HCT116 (cell line): Measurements from ENCODE around the gene MTHFR. TPM values are rescaled to one million over a fixed set of nuclear protein-coding genes. Genes with fewer than 3 reads are reported as not detected.

Experiments used
- ATAC-seq: fragments of 200-7000 bp; cut with Tn5 transposase; 2 replicates; pipeline ENCODE4 v1.9.1; 2020; ENCODE audit warnings: mild to moderate bottlenecking, moderate library complexity
- BruUV-seq: library from RNA; stranded (reverse); fragments of 400-500 nt; replicated peaks from 2 replicates; lab custom pipeline; 2021; lab: Mats Ljungman, UMichigan
- CTCF ChIA-PET: fragments of 300-600 bp; sonication (Branson Sonifier 250); formaldehyde crosslinking; loops from one replicate; lab custom pipeline; 2021; ENCODE audit warnings: antibody characterized with exemption; lab: Charles Lee
- POLR2A ChIA-PET: fragments of 300-600, 350-600 bp; sonication (Branson Sonifier 250); formaldehyde crosslinking; loops from one replicate; lab custom pipeline; 2021; ENCODE audit warnings: antibody characterized with exemption; lab: Charles Lee
- RAD21 ChIA-PET, 2 experiments: fragments of 300-600 bp; sonication (Branson Sonifier 250); formaldehyde crosslinking; loops; one replicate each; lab custom pipeline; 2023; ENCODE audit warnings: low total read pairs in 2 of 2; ENCODE audit not compliant: uncharacterized antibody in 2 of 2, unreplicated experiment in 2 of 2, low non-redundant PET in 1 of 2; lab: Charles Lee
- DNase-seq: peaks from one replicate; pipeline ENCODE4 v3.0.0-alpha.2; 2010; ENCODE audit warnings: low read depth, low spot score
- H2AFZ ChIP-seq: fragments of 200-600 bp; shearing (Covaris generic), sonication (generic); 2 replicates; pipeline ENCODE4 v1.6.1; 2017; ENCODE audit warnings: low read depth, mixed run types, mixed read lengths, antibody characterized with exemption, low read length; ENCODE audit not compliant: poor library complexity, severe bottlenecking
- H3K27ac ChIP-seq: 2 replicates; pipeline ENCODE4 v1.5.1; 2012; ENCODE audit warnings: low read depth, low read length
- H3K27me3 ChIP-seq: fragments of 200-600 bp; sonication (generic); 2 replicates; pipeline ENCODE4 v1.6.1; 2016; ENCODE audit warnings: mixed run types, low read length, mixed read lengths; ENCODE audit not compliant: insufficient read depth
- H3K36me3 ChIP-seq, 2 experiments: fragments of 200-500 bp in 1 of 2; fragments of 200-600 bp in 1 of 2; sonication (Bioruptor generic) in 1 of 2; sonication (generic) in 1 of 2; 2 replicates each; pipeline versions ENCODE4 v1.5.1 to v1.6.1; 2014 to 2016; ENCODE audit warnings: low read length in 2 of 2, inconsistent platforms in 1 of 2, mixed read lengths in 1 of 2, mixed run types in 1 of 2; ENCODE audit not compliant: insufficient read depth in 2 of 2, control insufficient read depth in 1 of 2
- H3K4me1 ChIP-seq, 2 experiments: fragments of 200-600 bp in 1 of 2; sonication (generic) in 1 of 2; 2 replicates each; pipeline versions ENCODE4 v1.5.1 to v1.6.1; 2012 to 2017; ENCODE audit warnings: low read length in 2 of 2, inconsistent platforms in 1 of 2, mild to moderate bottlenecking in 1 of 2, mixed read lengths in 1 of 2, mixed run types in 1 of 2, moderate library complexity in 1 of 2; ENCODE audit not compliant: insufficient read depth in 2 of 2, control insufficient read depth in 1 of 2
- H3K4me2 ChIP-seq: fragments of 200-600 bp; sonication (generic); 2 replicates; pipeline ENCODE4 v1.6.1; 2017; ENCODE audit warnings: mixed run types, low read length, mixed read lengths
- H3K4me3 ChIP-seq, 2 experiments: fragments of 200-600 bp in 1 of 2; sonication (generic) in 1 of 2; replicated peaks in 1 of 2; 2 replicates each; pipeline ENCODE4 v1.5.1; 2011 to 2016; ENCODE audit warnings: low read length in 2 of 2, control low read depth in 1 of 2, low read depth in 1 of 2, mild to moderate bottlenecking in 1 of 2, mixed read lengths in 1 of 2, mixed run types in 1 of 2
- H3K79me2 ChIP-seq: fragments of 200-600 bp; sonication (generic); 2 replicates; pipeline ENCODE4 v1.6.1; 2017; ENCODE audit warnings: mild to moderate bottlenecking, mixed run types, low read length, moderate library complexity, mixed read lengths; ENCODE audit not compliant: insufficient read depth
- H3K9ac ChIP-seq: fragments of 200-600 bp; sonication (generic); 2 replicates; pipeline ENCODE4 v1.6.1; 2016; ENCODE audit warnings: low read length, mixed read lengths
- H3K9me2 ChIP-seq: fragments of 200-600 bp; sonication (generic), shearing (Covaris generic); 2 replicates; pipeline ENCODE4 v1.6.1; 2017; ENCODE audit warnings: mixed run types, mild to moderate bottlenecking, moderate library complexity; ENCODE audit not compliant: insufficient read depth
- H3K9me3 ChIP-seq, 2 experiments: fragments of 200-500 bp in 1 of 2; fragments of 200-600 bp in 1 of 2; sonication (Bioruptor generic) in 1 of 2; sonication (generic) in 1 of 2; 2 replicates each; pipeline ENCODE4 v1.6.1; 2014 to 2017; ENCODE audit warnings: low read length in 2 of 2, mixed read lengths in 2 of 2, inconsistent platforms in 1 of 2, low read depth in 1 of 2, mild to moderate bottlenecking in 1 of 2, mixed run types in 1 of 2, moderate library complexity in 1 of 2; ENCODE audit not compliant: control insufficient read depth in 1 of 2, insufficient read depth in 1 of 2
- H4K20me1 ChIP-seq: fragments of 200-600 bp; sonication (generic), shearing (Covaris generic); 2 replicates; pipeline ENCODE4 v1.6.1; 2017; ENCODE audit warnings: mixed run types, mild to moderate bottlenecking, moderate library complexity; ENCODE audit not compliant: insufficient read depth
- CBX3 ChIP-seq: IDR thresholded peaks from 2 replicates; pipeline ENCODE4 v1.6.1; 2012; ENCODE audit warnings: low read depth
- REST ChIP-seq: IDR thresholded peaks from 2 replicates; pipeline ENCODE4 v1.6.1; 2012; ENCODE audit warnings: low read depth
- SIN3A ChIP-seq: IDR thresholded peaks from 2 replicates; pipeline ENCODE4 v1.6.1; 2012; ENCODE audit warnings: low read depth
- SRF ChIP-seq: IDR thresholded peaks from 2 replicates; pipeline ENCODE4 v1.6.1; 2012; ENCODE audit warnings: low read depth
- TCF7L2 ChIP-seq: IDR thresholded peaks from 2 replicates; pipeline ENCODE4 v1.7.0; 2011; ENCODE audit warnings: borderline replicate concordance, inconsistent platforms; ENCODE audit not compliant: insufficient read depth, insufficient read length; ENCODE audit errors: extremely low read depth
- YY1 ChIP-seq: IDR thresholded peaks from 2 replicates; pipeline ENCODE4 v1.6.1; 2011; ENCODE audit warnings: low read length, low read depth, moderate library complexity, mild to moderate bottlenecking; ENCODE audit not compliant: insufficient replicate concordance; ENCODE audit errors: extremely low read depth
- ZFX ChIP-seq: fragments of 450-650 bp; IDR thresholded peaks from 2 replicates; pipeline ENCODE4 v1.6.1; 2017
- intact Hi-C: fragments of 100-400 bp; cut with micrococcal nuclease; formaldehyde crosslinking; loops from 2 replicates; pipeline ENCODE4 v1.10.0; 2022
- total RNA-seq: library from RNA; stranded (reverse); gene quantifications from one replicate; pipeline ENCODE4 v1.2.1, GENCODE V29; 2021; ENCODE audit not compliant: unreplicated experiment
- TF ChIP-seq, protein P1 (sequence below): IDR thresholded peaks from 2 replicates; pipeline ENCODE4 v1.6.1; 2011; ENCODE audit warnings: mild to moderate bottlenecking, low read length, moderate library complexity; ENCODE audit not compliant: insufficient replicate concordance; ENCODE audit errors: extremely low read depth
- TF ChIP-seq, protein P2 (sequence below): IDR thresholded peaks from 2 replicates; pipeline ENCODE4 v1.6.1; 2012

Gene MTHFR
- total RNA-seq, 1 experiment from 2014 or later, result 20.9 TPM

GRCh38 chr1:11746092-11746491 is 59.7 kb downstream of the MTHFR start (continued):
- TF ChIP-seq, protein P1, sequence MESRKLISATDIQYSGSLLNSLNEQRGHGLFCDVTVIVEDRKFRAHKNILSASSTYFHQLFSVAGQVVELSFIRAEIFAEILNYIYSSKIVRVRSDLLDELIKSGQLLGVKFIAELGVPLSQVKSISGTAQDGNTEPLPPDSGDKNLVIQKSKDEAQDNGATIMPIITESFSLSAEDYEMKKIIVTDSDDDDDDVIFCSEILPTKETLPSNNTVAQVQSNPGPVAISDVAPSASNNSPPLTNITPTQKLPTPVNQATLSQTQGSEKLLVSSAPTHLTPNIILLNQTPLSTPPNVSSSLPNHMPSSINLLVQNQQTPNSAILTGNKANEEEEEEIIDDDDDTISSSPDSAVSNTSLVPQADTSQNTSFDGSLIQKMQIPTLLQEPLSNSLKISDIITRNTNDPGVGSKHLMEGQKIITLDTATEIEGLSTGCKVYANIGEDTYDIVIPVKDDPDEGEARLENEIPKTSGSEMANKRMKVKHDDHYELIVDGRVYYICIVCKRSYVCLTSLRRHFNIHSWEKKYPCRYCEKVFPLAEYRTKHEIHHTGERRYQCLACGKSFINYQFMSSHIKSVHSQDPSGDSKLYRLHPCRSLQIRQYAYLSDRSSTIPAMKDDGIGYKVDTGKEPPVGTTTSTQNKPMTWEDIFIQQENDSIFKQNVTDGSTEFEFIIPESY, result no peak
- TF ChIP-seq TCF7L2 (no peak), CBX3 (no peak), ZFX (no peak), YY1 (no peak), SRF (no peak)

DNA sequence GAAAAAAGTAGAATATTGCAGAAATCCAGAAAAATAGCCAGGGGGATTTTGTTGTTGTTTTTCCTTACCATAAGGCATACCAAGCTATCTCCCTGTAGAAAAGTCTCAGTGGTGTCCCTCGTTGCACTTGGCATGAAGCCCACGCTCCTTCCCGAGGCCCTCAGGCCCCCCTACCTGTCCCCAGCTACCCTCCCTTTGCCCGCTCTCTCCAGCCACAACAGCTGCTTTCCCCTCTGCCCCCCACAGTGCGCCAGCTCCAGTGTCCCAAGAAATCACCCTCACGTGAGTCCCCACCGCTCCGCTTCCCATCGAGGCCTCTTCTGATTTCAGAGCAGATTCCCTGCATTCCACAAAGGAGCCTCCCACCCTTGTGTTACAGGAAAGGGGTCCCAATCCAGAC is 61.5 kb downstream of the MTHFR start:
- H3K27me3 ChIP-seq, result no peaks in the 10 kb centered on the region
- POLR2A ChIA-PET, result no interaction called here
- TF ChIP-seq SIN3A (no peak), REST (no peak)
- TF ChIP-seq, protein P2, sequence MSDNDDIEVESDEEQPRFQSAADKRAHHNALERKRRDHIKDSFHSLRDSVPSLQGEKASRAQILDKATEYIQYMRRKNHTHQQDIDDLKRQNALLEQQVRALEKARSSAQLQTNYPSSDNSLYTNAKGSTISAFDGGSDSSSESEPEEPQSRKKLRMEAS, result no peak
- ATAC-seq (no peak), DNase-seq (no peak)
- H4K20me1 ChIP-seq, result no peaks in the 10 kb centered on the region
- no peaks in the 10 kb centered on the region for H3K9me3 ChIP-seq
- no peak overlapping the region for H3K9ac ChIP-seq
- H3K4me3 ChIP-seq, result no peak overlapping the region
- H3K4me1 ChIP-seq, result peaks cover 0 to 11% of the 10 kb centered on the region in 2 experiments; a peak in 3 of 4 replicates
- H3K36me3 ChIP-seq, result peaks cover 0 to 2% of the 10 kb centered on the region in 2 experiments; a peak in 1 of 4 replicates
- no peak overlapping the region for H3K27ac ChIP-seq
- H2AFZ ChIP-seq, result no peak overlapping the region
- intact Hi-C loops, result no loop called here
- peaks cover 4% of the 10 kb centered on the region for H3K79me2 ChIP-seq
- H3K9me2 ChIP-seq, result no peaks in the 10 kb centered on the region
- RAD21 ChIA-PET, result no interaction called here
- CTCF ChIA-PET, result no interaction called here
- no peak overlapping the region for H3K4me2 ChIP-seq
- no TSS peak for BruUV-seq
